Middle frontal gyrus (tissue), 1 donor: Measurements from ENCODE around the gene PYDC2.
"Not testable (repeated sequence)": the region's sequence is repeated elsewhere in the genome, so short reads cannot be mapped to it uniquely, and the experiment has no call there.

Experiments used
- DNase-seq: peaks from one replicate; pipeline ENCODE4 v3.0.0-alpha.2; 2015; ENCODE audit warnings: low spot score; ENCODE audit errors: extremely low spot score

The PYDC2 gene

GRCh38 chr3:191470080-191470479 is 9.1 kb downstream of the PYDC2 start:
- no peak for DNase-seq

- DNase-seq: no peak
Observed at GRCh38 chr3:191470545-191470944, 9.6 kb downstream of the PYDC2 start.

GRCh38 chr3:191473661-191474198 is 12.8 kb downstream of the PYDC2 start:
- no peak for DNase-seq

- no peak for DNase-seq
Observed at GRCh38 chr3:191476066-191476772, 15.3 kb downstream of the PYDC2 start.

GRCh38 chr3:191483994-191484393 is 23.0 kb downstream of the PYDC2 start:
- DNase-seq: not testable (repeated sequence)

- no peak for DNase-seq
Observed at GRCh38 chr3:191484461-191484860, 23.5 kb downstream of the PYDC2 start.

GRCh38 chr3:191492601-191493000 is 31.6 kb downstream of the PYDC2 start:
- no peak for DNase-seq

GRCh38 chr3:191493336-191493735 is 32.4 kb downstream of the PYDC2 start:
- DNase-seq: peak; percentile 16

GRCh38 chr3:191499307-191500080 is 38.5 kb downstream of the PYDC2 start:
- peak; percentile 23 for DNase-seq

- no peak for DNase-seq
Observed at GRCh38 chr3:191500892-191501291, 39.9 kb downstream of the PYDC2 start.

- DNase-seq: no peak
Observed at GRCh38 chr3:191502583-191502982, 41.6 kb downstream of the PYDC2 start.

- DNase-seq: no peak
Observed at GRCh38 chr3:191509078-191509477, 48.1 kb downstream of the PYDC2 start.
